Measurements from ENCODE around the gene CARD9.
"Not testable (repeated sequence)": the region's sequence is repeated elsewhere in the genome, so short reads cannot be mapped to it uniquely, and the experiment has no call there.

CARD9 gene

GRCh38 chr9:136364942-136365774 lies 8.3 kb downstream of the CARD9 start:
- DNase-seq (ENCODE audit: low read depth in 3 of 3, low spot score in 1 of 3): no peak

- no peak for DNase-seq (ENCODE audit: low read depth in 3 of 3, low spot score in 1 of 3)
These were observed 9.3 kb downstream of the CARD9 start for GRCh38 chr9:136363949-136364748.

- DNase-seq (ENCODE audit: low read depth in 3 of 3, low spot score in 1 of 3): peak; percentile 84 to 97 (median 86)
These were observed 10.1 kb downstream of the CARD9 start, which contains the start of gene DNLZ for GRCh38 chr9:136363106-136363948. TSS of gene DNLZ (minus strand) at chr9:136363744. CDS start at chr9:136363714, 30 bp downstream.

GRCh38 chr9:136362450-136362784 lies 11.1 kb downstream of the CARD9 start:
- DNase-seq (ENCODE audit: low read depth in 3 of 3, low spot score in 1 of 3): no peak

- DNase-seq (ENCODE audit: low read depth in 3 of 3, low spot score in 1 of 3): no peak
These were observed 11.6 kb downstream of the CARD9 start for GRCh38 chr9:136361754-136362449.

GRCh38 chr9:136361047-136361753 lies 12.3 kb downstream of the CARD9 start:
- DNase-seq (ENCODE audit: low read depth in 3 of 3, low spot score in 1 of 3): no peak

GRCh38 chr9:136359774-136360718 lies 13.4 kb downstream of the CARD9 start:
- no peak for DNase-seq (ENCODE audit: low read depth in 3 of 3, low spot score in 1 of 3)

- no peak for DNase-seq (ENCODE audit: low read depth in 3 of 3, low spot score in 1 of 3)
These were observed 14.6 kb downstream of the CARD9 start for GRCh38 chr9:136358888-136359287.

- no peak for DNase-seq (ENCODE audit: low read depth in 3 of 3, low spot score in 1 of 3)
These were observed 15.5 kb downstream of the CARD9 start for GRCh38 chr9:136358016-136358415.

- DNase-seq (ENCODE audit: low read depth in 3 of 3, low spot score in 1 of 3): no peak
These were observed 16.2 kb downstream of the CARD9 start for GRCh38 chr9:136357202-136357725.

GRCh38 chr9:136355616-136356557 lies 17.6 kb downstream of the CARD9 start:
- no peak for DNase-seq (ENCODE audit: low read depth in 3 of 3, low spot score in 1 of 3)

- no peak for DNase-seq (ENCODE audit: low read depth in 3 of 3, low spot score in 1 of 3)
These were observed 18.8 kb downstream of the CARD9 start for GRCh38 chr9:136354592-136355085.

- DNase-seq (ENCODE audit: low read depth in 3 of 3, low spot score in 1 of 3): no peak
These were observed 19.5 kb downstream of the CARD9 start for GRCh38 chr9:136353757-136354488.

GRCh38 chr9:136353088-136353487 lies 20.4 kb downstream of the CARD9 start:
- DNase-seq (ENCODE audit: low read depth in 3 of 3, low spot score in 1 of 3): no peak

- no peak for DNase-seq (ENCODE audit: low read depth in 3 of 3, low spot score in 1 of 3)
These were observed 20.8 kb downstream of the CARD9 start for GRCh38 chr9:136352682-136353081.

GRCh38 chr9:136351868-136352267 lies 21.6 kb downstream of the CARD9 start:
- not testable (repeated sequence) for DNase-seq (ENCODE audit: low read depth in 3 of 3, low spot score in 1 of 3)
